ENCODE results near the gene TAF1A. TPM values are rescaled to one million over a fixed set of nuclear protein-coding genes. Genes with fewer than 3 reads are reported as not detected.

Gene TAF1A
- total RNA-seq, 1 experiment from 2014 or later = 12.9 TPM

GRCh38 chr1:222522105-222522915 lies 67.4 kb downstream of the TAF1A start (continued):
- TF ChIP-seq NR2C2 (CRISPR knock-in tag; IDR thresholded peaks at IDR 0.05) = no peak
- no peak for TF ChIP-seq NR3C1 (CRISPR knock-in tag; conservative IDR thresholded peaks at IDR 0.05; ENCODE audit: low read depth)
- TF ChIP-seq E2F4 (CRISPR knock-in tag; IDR thresholded peaks at IDR 0.05; ENCODE audit: borderline replicate concordance, low read depth) = no peak
- TF ChIP-seq ZBTB21 (CRISPR knock-in tag; IDR thresholded peaks at IDR 0.05; ENCODE audit: borderline replicate concordance) = no peak
- no peak for TF ChIP-seq CREB1 (CRISPR knock-in tag; IDR thresholded peaks at IDR 0.05)

- DNase-seq (ENCODE audit: low spot score) = no peak
- TF ChIP-seq E2F5 (CRISPR knock-in tag; IDR thresholded peaks at IDR 0.05) = no peak
- Mint-ChIP-seq H3K9me3 (no peaks in the 10 kb centered on the region), H3K27me3 (ENCODE audit: low read depth) (no peaks in the 10 kb centered on the region), H3K4me3 (no peak overlapping the region), H3K36me3 (no peaks in the 10 kb centered on the region), H3K27ac (no peak overlapping the region), H3K4me1 (no peaks in the 10 kb centered on the region)
- POLR2A ChIA-PET = no interaction called here
- no peak for ATAC-seq
- CTCF ChIA-PET = no interaction called here
These were observed 68.2 kb downstream of the TAF1A start for GRCh38 chr1:222521299-222522104.

Other genes with a start within 250 kb of the TAF1A start
- 0.11 to 0.23 TPM (median 0.14 TPM) in 3 replicates for gene HHIPL2, start 41.8 kb downstream of the TAF1A start, total RNA-seq (2021)
- 52.8 to 70.0 TPM (median 54.9 TPM) in 3 replicates for gene MIA3, start 28.2 kb upstream of the TAF1A start, total RNA-seq (2021)
- gene AIDA, start 122.6 kb upstream of the TAF1A start, total RNA-seq (2021) = 75.2 to 81.2 TPM (median 78.9 TPM) in 3 replicates
- gene BROX, start 122.6 kb upstream of the TAF1A start, total RNA-seq (2021) = 27.1 to 27.9 TPM (median 27.9 TPM) in 3 replicates
- not detected in 3 replicates for gene FAM177B, start 147.3 kb upstream of the TAF1A start, total RNA-seq (2021)
- gene DISP1, start 225.1 kb upstream of the TAF1A start, total RNA-seq (2021) = 2.8 to 4.8 TPM (median 4.6 TPM) in 3 replicates

Data from WTC11 (cell line).